GM11168 (cell line): ENCODE measurements around the gene CYBRD1.

ENCODE experiments used
- in situ Hi-C: fragments of 300-500 bp; cut with MboI; formaldehyde crosslinking; loops from one replicate; pipeline ENCODE4 v1.12.0; 2022; ENCODE audit warnings: low sequenced_read_pairs; ENCODE audit not compliant: unreplicated experiment

The CYBRD1 gene

DNA sequence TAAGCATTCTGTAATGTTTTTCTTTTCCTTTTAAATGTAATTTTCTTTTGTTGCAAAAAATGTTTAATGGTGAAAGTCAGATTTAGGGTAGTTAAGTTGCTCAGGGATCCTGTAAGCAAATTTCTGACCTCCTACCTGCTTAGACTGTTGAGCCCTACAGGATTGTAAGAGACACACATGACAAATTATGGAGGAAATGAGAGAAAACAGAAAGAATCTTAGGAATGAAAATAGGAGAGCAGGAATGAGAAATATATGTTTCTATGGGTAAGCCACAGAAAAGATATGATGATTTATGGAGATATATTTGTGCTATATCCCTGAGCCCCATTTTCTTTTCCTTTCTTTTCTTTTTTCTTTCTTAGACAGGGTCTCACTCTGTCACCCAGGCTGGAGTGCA is 28.3 kb downstream of the CYBRD1 start:
- in situ Hi-C loops: loop anchor here (25.0 kb wide), 1 partner anchor 562 kb away; the partner anchor contains the start of gene DLX2

DNA sequence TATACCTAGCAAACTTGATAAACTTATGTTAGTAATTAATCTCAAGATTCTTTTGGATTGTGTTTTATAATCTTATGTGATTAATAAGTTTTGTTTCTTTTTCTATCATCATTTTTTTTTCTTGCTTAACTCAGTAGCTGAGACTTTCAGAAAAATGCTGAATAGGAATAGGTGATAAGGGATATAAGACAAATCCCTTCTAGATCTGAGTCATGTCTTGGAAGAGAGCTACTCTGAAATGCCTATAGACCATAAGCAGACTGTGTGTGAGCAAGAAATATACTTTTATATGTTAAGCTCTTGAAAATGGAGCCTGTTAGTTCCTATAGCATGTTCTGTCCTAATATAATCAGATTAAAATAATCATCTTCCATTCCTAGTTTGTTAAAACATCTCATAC is 29.6 kb downstream of the CYBRD1 start:
- in situ Hi-C loops: loop anchor here (25.0 kb wide), 1 partner anchor 560 kb away; the partner anchor contains the start of gene DLX2

DNA sequence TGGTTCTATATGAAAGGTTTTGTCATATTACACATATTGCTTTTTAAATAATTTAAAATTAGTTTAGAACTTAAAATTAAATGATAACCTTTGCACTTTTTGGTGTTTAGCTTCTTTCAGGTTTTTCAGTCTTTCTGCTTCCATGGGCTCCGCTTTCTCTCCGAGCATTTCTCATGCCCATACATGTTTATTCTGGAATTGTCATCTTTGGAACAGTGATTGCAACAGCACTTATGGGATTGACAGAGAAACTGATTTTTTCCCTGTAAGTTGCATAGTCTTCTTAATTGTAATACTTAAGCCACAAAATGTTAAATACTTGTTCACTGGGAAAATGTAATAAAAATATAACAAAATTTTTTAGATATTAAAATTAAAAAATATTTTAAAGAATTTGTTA is 31.0 kb downstream of the CYBRD1 start:
- in situ Hi-C loops: loop anchor here (25.0 kb wide), 1 partner anchor 559 kb away; the partner anchor contains the start of gene DLX2

DNA sequence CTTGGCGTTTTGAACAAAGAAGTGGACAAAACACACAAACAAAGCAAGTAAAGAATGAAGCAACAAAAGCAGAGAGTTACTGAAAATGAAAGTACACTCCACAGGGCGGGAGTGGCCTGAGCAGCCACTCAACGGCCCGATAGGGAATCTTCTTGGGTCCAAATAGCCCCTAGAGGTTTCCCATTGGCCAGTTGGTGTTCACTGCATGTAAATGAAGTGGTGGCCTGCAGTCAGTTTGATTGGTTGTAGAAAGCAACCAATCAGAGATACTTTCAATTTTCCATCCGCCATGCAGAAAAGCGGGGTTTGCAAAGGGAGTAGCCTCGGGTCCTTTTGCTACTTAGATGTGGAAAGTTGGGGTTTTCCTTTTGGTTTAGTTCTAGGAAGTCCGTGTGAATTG is 31.6 kb downstream of the CYBRD1 start:
- in situ Hi-C loops: loop anchor here (25.0 kb wide), 1 partner anchor 558 kb away; the partner anchor contains the start of gene DLX2

DNA sequence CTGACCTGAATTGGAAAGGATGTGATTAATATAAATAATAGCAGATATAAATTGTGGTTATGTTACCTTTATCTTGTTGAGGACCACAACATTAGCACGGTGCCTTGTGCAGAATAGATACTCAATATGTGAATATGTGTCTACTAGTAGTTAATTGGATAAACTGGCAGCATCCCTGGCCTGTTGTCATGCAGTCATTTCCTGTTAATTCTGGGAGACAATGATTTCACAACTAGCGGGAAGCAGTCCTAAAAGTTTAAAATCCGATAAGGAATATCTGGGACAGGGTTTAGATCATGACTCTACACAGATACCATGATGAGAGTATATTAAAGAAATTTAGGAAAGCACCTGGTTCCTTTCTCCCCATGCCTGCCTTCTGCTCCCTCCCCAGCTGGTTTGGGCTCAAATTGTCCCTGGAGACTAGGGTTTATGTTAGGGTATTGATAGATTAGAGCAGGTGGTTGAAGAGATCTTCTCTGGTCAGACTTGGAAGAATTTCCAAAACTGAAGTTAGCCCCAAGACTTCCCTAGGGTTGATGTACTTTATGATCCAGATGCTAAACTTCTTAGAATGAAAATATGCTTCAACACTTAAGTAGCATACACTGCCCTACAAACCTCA is 32.8 kb downstream of the CYBRD1 start:
- in situ Hi-C loops: loop anchor here (25.0 kb wide), 1 partner anchor 557 kb away; the partner anchor contains the start of gene DLX2

DNA sequence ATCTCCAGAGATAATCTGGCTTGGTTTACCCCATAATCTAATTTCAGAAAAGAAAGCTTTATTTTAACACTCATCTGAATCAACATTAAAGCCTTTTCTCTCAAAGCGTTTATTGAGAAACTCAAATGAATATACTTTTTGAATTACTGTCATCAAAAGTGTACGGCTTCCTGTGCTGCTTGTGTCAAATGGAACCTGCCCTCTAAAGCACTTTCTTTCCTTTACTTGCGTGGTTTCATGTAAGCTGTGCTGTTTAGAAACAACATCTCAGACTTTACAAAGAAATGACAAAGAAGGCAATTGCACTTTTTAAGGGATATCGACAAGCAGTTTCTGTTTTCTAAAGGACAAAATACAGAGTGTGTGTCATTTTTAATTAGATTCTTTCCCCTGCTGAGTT is 35.1 kb downstream of the CYBRD1 start:
- in situ Hi-C loops: loop anchor here (25.0 kb wide), 1 partner anchor 555 kb away; the partner anchor contains the start of gene DLX2

DNA sequence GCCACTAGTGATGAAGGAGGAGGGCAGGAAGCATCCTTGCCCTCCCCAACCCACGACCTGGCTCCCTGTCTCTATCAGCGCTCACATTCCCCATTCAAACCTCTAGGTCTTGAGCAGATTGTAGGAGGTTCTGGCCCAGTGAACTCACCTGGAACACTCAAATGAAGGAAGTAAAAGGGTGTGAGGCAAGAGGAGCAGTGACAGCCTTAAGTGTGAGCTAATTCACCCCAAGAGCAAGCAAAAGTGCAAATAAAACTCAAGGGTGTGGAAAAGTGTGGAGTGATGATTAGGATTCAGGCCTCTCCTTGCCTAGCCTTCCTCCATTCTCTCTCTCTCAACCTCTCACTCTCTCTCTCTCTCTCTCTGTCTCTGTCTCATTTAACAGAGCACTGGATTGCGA is 41.0 kb downstream of the CYBRD1 start:
- in situ Hi-C loops: loop anchor here (25.0 kb wide), 1 partner anchor 549 kb away; the partner anchor contains the start of gene DLX2

DNA sequence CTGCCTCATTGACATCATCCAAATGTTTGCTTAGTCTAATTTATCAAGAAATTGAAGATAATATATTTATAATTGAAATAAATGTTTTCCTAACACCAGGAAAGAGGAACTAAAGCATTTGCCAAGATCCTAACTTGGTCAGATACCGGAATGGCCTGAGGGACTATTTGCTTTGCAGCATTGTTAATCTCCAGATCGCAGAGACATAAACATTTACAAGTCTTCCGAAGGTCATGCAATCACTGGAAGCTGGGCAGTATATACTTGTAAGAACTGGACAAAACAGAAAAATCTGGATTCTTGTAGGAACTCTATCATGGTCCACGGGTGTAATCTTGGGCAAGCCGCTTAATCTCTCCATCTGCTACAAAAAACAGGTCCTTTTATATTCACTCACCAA is 42.2 kb downstream of the CYBRD1 start:
- in situ Hi-C loops: loop anchor here (25.0 kb wide), 1 partner anchor 548 kb away; the partner anchor contains the start of gene DLX2

DNA sequence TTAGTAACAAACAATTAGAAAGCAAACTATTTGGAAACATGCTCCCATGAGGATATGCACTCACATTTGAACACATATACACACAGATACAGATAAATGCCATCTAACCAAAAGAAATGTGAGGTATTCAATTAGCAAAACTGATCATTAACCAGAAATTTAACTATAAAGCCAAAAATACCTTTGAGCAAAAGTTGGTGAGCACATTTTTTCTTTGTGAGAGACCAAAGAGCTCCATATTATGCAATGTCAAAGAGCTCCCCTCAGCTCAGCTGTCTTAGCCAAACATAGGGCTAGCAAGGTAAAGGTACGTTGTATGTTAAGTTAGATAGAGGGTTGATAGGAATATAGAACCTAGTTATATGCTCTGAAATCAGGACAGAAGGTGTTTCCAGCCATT is 43.8 kb downstream of the CYBRD1 start:
- in situ Hi-C loops: loop anchor here (25.0 kb wide), 1 partner anchor 546 kb away; the partner anchor contains the start of gene DLX2

DNA sequence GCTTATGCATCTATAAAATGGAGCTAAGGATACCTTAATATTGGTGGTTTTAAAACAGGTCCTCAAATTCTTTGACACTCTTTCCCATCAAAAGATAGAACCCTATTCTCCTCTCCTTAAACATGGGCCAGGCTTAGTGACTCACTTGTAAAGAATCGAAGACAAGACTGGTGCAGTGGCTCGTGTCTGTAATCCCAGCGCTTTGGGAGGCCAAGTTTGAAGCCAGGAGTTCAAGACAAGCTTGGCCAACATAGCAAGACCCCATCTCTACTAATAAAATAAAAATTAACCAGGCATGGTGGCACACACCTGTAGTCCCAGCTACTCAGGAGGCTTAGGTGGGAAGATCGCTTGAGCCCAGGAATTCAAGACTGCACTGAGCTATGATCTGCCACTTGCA is 44.5 kb downstream of the CYBRD1 start:
- in situ Hi-C loops: loop anchor here (25.0 kb wide), 1 partner anchor 546 kb away; the partner anchor contains the start of gene DLX2

DNA sequence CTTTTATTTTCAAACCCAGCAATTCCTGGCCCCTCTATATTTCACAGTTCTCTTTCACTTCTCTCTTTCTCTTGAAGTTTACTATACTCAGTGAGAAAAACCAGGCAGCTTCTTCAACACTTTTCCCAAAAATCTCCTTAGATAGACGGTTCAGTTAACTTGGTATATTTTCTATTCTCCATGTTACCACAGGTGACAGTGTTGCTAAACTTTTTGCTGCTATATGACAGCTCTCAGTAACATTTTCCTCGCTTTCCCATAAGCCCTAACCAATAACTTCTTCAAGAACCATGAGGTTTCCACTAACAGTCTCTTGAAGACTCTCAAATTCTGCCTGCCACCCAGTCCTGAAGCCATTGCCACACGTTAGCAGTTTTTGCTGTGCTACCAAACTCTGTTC is 45.8 kb downstream of the CYBRD1 start:
- in situ Hi-C loops: loop anchor here (25.0 kb wide), 1 partner anchor 544 kb away; the partner anchor contains the start of gene DLX2

DNA sequence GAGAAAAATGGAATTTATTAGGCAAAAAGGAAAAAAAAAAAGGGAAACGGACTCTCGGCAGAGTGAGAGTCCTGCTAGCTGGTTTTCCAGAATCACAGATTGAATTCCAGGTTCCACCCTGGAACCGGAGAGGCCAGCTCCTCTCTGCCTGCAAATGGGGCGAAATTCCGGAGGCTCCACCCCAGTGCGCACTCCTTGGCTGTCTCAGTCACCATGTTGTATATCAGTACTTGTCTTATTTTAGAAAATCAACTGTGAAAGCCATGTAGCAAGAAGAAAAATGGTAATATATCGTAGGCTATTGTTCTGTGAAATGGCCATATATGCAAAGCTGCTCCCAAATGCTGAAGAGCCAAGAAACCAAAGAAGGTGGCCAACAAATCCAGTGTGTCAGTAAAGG is 49.4 kb downstream of the CYBRD1 start:
- in situ Hi-C loops: loop anchor here (25.0 kb wide), 1 partner anchor 541 kb away; the partner anchor contains the start of gene DLX2

DNA sequence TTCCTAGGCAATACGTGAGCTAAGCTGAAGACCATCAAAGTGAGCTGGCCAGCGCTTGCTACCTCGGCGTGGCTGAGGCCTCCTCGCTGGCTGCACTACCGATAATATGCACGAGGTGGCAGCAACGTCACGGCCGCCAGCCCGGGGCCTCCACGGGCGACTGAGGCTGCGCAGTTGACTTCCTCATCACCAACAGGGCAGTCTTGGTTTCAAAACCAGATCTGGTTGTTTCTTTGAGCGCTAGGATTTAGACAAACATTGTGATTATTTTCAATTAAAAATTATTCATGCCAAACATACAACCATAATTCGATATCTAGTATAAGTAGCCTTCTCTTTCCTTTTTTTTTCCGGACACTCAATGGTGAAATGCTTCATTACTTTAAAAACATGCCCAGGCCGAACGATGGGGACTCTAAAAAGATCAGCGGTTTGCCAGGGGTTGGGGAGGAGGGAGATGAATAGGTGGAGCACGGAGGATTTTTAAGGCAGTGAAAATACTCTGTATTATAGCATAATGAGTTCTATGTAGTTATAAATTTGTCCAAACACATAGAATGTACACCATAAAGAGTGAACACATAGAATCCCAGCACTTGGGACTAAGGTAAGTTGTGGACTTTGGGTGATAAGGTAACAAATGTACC is 52.0 kb downstream of the CYBRD1 start:
- in situ Hi-C loops: loop anchor here (25.0 kb wide), 1 partner anchor 538 kb away; the partner anchor contains the start of gene DLX2

DNA sequence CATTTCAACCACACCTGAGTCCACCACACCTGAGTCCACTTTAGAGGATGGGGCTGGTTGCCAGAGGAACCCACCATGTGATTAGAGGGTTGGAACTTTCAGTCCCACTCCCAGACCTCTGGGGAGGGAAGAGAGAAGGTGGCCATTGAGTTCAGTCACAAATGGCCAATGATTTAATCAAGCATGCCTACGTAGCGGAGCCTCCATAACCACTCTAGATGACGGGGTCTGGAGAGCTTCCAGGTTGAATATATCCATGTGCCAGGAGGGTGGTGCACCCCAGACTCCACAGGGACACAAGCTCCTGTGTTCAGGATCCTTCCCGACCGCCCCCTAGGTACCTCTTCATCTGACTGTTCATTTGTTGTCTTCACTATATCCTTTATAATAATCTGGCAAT is 53.3 kb downstream of the CYBRD1 start:
- in situ Hi-C loops: no loop called here

DNA sequence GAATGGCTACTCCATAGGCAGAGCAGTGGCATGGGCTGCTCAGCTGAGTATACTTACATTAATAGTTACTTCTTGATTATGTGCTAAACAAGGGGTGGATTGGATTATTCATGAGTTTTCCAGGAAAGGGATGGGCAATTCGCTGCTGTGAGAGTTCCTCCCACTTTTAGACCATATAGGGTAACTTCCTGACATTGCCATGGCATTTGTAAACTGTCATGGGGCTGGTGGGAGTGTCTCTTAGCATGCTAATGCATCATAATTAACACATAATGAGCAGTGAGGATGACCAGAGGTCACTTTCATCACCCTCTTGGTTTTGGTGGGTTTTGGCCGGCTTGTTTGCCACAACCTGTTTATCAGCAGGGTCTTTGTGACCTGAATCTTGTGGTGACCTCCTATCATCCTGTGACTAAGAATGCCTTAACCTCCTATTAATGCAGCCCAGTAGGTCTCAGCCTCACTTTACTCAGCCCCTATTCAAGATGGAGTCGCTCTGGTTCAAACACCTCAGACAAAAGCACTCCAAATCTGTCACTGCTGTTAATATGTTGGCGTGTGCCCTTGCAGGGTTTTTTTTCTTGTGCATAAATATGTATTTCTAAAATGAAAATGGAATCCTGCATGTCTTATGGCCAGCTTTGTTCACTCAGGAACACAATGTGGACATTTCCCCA is 56.0 kb downstream of the CYBRD1 start:
- in situ Hi-C loops: no loop called here

DNA sequence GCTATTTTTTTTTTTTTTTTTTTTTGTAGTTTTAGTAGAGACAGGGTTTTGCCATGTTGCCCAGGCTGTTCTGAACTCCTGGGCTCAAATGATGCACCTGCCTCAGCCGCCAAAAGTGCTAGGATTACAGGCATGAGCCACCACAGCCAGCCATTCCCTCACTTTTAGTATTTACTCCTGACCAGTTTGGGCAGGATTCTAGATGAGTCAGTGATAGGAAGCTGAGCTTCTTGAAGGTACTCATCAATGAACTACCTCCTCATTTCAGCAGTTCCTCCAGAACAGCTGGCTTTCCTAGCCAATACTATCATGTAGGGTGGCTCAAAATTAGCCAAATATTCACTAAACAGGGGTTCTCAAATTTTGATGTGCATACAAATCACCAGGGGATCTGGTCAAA is 57.2 kb downstream of the CYBRD1 start:
- in situ Hi-C loops: no loop called here

DNA sequence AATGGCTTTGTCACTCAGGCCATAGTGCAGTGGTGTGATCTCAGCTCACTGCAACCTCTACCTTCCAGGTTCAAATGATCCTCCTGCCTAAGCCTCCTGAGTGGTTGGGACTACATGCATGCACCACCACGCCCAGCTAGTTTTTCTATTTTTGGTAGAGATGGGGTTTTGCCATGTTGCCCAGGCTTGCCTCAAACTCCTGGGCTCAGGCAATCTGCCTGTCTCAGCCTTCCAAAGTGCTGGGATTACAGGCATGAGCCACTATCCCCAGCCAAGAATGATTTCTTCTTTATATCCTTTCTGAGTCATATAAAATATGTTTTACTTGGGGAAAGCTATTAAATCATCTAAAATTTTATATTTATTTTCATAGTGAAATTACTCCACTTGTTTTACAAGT is 61.3 kb downstream of the CYBRD1 start:
- in situ Hi-C loops: no loop called here

DNA sequence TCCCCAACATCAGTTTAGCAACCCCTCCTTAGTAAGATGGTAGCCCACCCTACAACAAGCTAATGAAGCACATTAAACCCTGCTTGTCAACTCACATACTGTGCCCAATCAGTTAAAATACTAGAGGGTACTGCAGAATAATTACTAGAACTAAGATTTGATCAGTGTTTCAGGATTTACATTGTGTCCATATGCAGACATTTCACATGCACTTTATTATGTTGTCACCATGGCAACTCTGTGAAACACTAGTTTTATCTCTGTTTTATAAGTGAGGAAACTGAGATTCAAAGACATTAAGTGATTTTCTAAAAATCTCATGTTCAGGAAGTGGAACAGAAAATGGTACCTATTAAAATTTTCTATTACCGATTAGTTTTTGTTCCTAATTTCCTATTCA is 61.7 kb downstream of the CYBRD1 start:
- in situ Hi-C loops: no loop called here

DNA sequence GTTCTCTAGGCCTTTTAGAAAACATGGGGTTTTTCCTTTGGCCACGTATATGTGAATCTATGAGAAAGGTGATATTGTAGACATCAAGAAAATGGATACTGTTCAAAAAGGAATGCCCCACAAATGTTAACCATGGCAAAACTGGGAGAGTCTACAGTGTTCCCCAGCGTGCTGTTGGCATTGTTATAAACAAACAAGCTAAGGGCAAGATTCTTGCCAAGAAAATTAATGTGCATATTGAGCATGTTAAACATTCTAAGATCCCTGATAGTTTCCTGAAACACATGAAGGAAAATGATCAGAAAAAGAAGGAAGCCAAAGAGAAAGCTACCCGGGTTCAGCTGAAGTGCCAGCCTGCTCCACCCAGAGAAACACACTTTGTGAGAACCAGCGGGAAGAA is 64.9 kb downstream of the CYBRD1 start:
- in situ Hi-C loops: no loop called here

DNA sequence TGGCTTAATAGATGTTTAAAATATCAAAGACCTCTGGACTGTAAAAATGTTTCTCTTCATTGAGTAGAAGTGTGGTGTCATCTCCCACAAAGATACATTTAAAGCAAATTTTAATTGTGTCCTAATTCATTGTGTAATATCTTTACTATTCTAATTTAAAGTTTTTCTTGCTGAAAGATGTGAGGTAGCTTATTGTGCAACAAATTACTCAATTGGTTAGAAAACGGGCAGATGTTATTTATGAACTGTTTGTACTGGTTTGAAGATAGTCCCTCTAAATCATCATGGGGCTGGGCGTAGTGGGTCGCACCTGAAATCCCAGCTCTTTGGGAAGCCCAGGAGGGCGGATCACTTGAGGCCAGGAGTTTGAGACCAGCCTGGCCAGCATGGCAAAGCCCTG is 65.3 kb downstream of the CYBRD1 start:
- in situ Hi-C loops: no loop called here

DNA sequence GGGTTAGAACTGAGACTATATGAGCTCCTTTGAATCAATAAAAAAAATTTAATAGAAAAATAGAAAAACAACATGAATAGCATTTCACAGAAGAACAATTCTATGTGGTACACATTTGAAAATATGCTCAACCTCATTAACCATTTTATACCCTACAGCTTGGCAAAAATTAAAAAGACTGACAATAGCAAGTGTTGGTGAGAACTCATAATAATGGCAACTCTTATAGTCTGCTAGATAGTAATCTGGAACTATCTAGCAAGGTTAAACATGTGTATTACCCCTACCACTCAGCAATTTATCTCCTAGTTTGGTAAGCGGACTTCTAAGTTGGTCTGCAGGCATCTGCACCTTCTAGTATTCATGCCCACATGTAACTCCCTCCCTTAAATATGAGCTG is 67.8 kb downstream of the CYBRD1 start:
- in situ Hi-C loops: no loop called here
